Right lobe of liver (tissue), 6 donors: ENCODE data around the gene LSS. TPM values are rescaled to one million over a fixed set of nuclear protein-coding genes. Genes with fewer than 3 reads are reported as not detected.
"Not testable (repeated sequence)": the region's sequence is repeated elsewhere in the genome, so short reads cannot be mapped to it uniquely, and the experiment has no call there.

ENCODE experiments used
- ATAC-seq, 4 donors: fragments of 200-7000 bp; cut with Tn5 transposase; one replicate each; pipeline ENCODE4 v1.9.1; 2020; ENCODE audit warnings: mild to moderate bottlenecking in 4 of 4, moderate library complexity in 4 of 4
- DNase-seq, 3 donors: peaks; one replicate each; pipeline ENCODE4 v3.0.0-alpha.2; 2020
- H3K27ac ChIP-seq, 3 donors: fragments of 200-600 bp; one replicate each; pipeline ENCODE4 v1.8.0; 2022
- H3K27me3 ChIP-seq, 2 donors: fragments of 200-600 bp; one replicate each; pipeline ENCODE4 v1.8.0; 2022
- H3K36me3 ChIP-seq, 4 donors: fragments of 200-600 bp; sonication (generic) in 1 of 4; one replicate each; pipeline versions ENCODE4 v1.5.1 to v1.8.0; 2017 to 2022; ENCODE audit warnings: control low read depth in 1 of 4
- H3K4me1 ChIP-seq, 4 donors: fragments of 200-600 bp; sonication (generic) in 1 of 4; one replicate each; pipeline versions ENCODE4 v1.5.1 to v1.8.0; 2017 to 2022; ENCODE audit warnings: control low read depth in 1 of 4
- H3K4me3 ChIP-seq, 3 donors: fragments of 200-600 bp; one replicate each; pipeline ENCODE4 v1.8.0; 2022
- H3K9me3 ChIP-seq, 4 donors: fragments of 200-600 bp; sonication (generic) in 1 of 4; one replicate each; pipeline versions ENCODE4 v1.5.1 to v1.8.0; 2017 to 2022; ENCODE audit warnings: control low read depth in 1 of 4
- CTCF ChIP-seq, 4 donors: fragments of 200-600 bp in 3 of 4; fragments of 450-650 bp in 1 of 4; IDR thresholded peaks; one replicate each; pipeline versions ENCODE4 v1.5.1 to v1.8.0; 2016 to 2022; ENCODE audit warnings: antibody characterized with exemption in 4 of 4, mild to moderate bottlenecking in 2 of 4
- POLR2A ChIP-seq: fragments of 450-650 bp; IDR thresholded peaks from one replicate; pipeline ENCODE4 v1.6.1; 2017; ENCODE audit warnings: antibody characterized with exemption, mild to moderate bottlenecking
- WGBS: methylation state at CpG from one replicate; pipeline ENCODE4 v1.1.6; 2018; ENCODE audit warnings: low coverage, low lambda C conversion rate; ENCODE audit not compliant: insufficient coverage; ENCODE audit errors: missing lambda C conversion rate; 5-methylcytosine and 5-hydroxymethylcytosine counted together
- intact Hi-C, 2 donors: fragments of 100-400 bp; cut with DNase I; formaldehyde crosslinking; loops; one replicate each; pipeline versions ENCODE4 v1.11.2 to v1.14.1; 2022
- total RNA-seq, 6 experiments: library from RNA; depleted of rRNA in 2 of 6; stranded (reverse); fragments of >200 nt in 2 of 6; fragmentation: NEBNext Ultra II Directional in 3 of 6; extraction: Animal tissue kit (Norgen Biotek cat#: 25700) in 3 of 6; gene quantifications; one replicate each; pipeline versions ENCODE4 v1.1.0 to v1.2.4, GENCODE V29; 2016 to 2023
- donor health status: DM: no; HTN: yes; CAD: no.
- donor health status: DM: no; HTN: no; CAD: no.
- donor health status: DM: no; HTN: no; CAD: no.
- donor health status: DM: no; HTN: yes; CAD: no.
- donor health status: DM: no; HTN: yes; CAD: no.

LSS gene
- total RNA-seq, 6 experiments from 2014 or later: 37.0 to 103 (median 59.6) TPM

DNA sequence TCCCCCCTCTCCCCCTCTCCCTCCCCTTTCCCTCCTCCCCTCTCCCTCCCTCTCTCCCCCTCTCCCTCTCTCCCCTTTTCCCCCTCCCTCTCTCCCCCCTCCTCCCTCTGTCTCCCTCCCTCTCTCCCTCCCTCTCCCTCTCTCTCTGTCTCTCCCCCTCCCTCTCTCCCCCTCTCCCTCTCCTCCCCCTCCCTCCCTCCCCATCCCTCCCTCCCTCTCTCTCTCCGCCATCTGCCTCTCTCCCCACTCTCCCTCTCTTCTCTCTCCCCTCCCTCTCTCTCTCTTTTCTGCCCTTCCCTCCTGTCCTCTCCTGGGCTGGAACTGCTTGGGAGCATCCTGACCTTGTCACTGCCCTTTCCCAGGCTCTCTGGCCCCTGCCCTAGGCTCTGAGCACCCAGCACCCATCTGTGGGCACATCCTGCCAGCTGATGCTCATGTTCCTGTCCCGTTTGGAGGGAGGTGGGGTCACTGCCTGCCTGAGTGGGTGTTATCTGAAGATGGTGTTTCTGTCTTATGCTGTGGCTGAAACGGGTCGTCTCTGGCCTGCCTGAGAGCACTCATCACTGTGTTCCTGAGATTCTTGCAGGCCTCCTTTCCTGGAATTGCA lies 84.0 kb downstream of the LSS start:
- Histone ChIP-seq H3K27ac (no peak overlapping the region), H3K9me3 (no peaks in the 10 kb centered on the region), H3K36me3 (peaks cover 0 to 80% (median 40%) of the 10 kb centered on the region in 4 donors), H3K27me3 (no peaks in the 10 kb centered on the region), H3K4me1 (no peaks in the 10 kb centered on the region), H3K4me3 (no peak overlapping the region)
- DNase-seq (peak in 2 of 3 donors; percentile 44 to 53), ATAC-seq (peak in 1 of 4 donors; percentile 1)
- TF ChIP-seq CTCF (IDR thresholded peaks at IDR 0.05) (no peak), POLR2A (no peak)
- intact Hi-C loops: no loop called here
- WGBS: 44% methylated on average over 3 of the region's 4 CpGs

GRCh38 chr21:46142582-46143473 lies 85.7 kb downstream of the LSS start:
- no peak for TF ChIP-seq POLR2A
- H3K36me3 ChIP-seq: peaks cover 0 to 78% (median 33%) of the 10 kb centered on the region in 4 donors
- intact Hi-C loops: no loop called here
- H3K4me3 ChIP-seq: no peak overlapping the region
- no peaks in the 10 kb centered on the region for H3K27me3 ChIP-seq
- DNase-seq (peak; percentile 14 to 54 (median 42)), ATAC-seq (no peak)
- no peak overlapping the region for H3K27ac ChIP-seq
- H3K4me1 ChIP-seq: no peaks in the 10 kb centered on the region
- H3K9me3 ChIP-seq: no peaks in the 10 kb centered on the region
- WGBS: 79% methylated on average over 11 of the region's 21 CpGs

DNA sequence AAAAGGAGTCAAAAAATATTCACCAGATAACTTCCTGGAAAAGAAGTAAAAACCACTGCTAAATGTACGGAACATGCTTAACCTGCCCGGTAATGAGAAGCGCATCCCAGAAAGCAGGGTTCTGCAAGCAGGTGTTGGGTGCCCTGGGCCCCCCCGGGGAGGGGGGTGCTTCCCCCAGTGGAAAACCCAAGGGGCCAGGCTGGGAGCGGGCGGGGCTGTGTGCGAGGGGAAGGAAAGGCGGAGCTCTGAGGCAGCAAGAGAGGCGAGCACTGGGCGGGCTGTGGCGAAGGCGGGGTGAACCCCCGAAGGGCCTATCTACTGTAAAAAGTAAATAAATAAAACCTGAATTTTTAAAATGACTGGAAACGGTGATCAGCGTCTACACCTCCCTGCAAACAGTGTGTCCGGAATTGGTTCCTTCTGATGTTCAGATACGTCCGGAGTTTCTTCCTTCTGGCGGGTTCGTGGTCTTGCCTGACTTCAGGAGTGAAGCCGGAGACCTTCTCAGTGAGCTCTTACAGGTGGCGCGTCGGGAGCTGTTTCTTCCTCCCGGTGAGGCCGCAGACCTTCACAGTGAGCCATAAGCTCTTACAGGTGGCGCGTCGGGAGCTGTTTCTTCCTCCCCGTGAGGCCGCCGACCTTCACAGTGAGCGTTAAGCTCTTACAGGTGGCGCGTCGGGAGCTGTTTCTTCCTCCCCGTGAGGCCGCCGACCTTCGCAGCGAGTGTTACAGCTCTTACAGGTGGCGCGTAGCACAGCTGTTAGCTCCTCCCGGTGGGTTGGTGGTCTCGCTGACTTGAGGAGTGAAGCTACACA lies 86.6 kb downstream of the LSS start:
- no peak for ATAC-seq
- no peaks in the 10 kb centered on the region for H3K27me3 ChIP-seq
- H3K36me3 ChIP-seq: peaks cover 0 to 76% (median 32%) of the 10 kb centered on the region in 4 donors
- H3K4me3 ChIP-seq: no peak overlapping the region
- DNase-seq: peak; percentile 23 to 56 (median 48)
- no peak overlapping the region for H3K27ac ChIP-seq
- no peak for TF ChIP-seq POLR2A
- no peak for TF ChIP-seq CTCF (IDR thresholded peaks at IDR 0.05)
- 91% methylated on average over 11 of the region's 45 CpGs for WGBS
- H3K4me1 ChIP-seq: no peaks in the 10 kb centered on the region
- no peaks in the 10 kb centered on the region for H3K9me3 ChIP-seq
- intact Hi-C loops: no loop called here

DNA sequence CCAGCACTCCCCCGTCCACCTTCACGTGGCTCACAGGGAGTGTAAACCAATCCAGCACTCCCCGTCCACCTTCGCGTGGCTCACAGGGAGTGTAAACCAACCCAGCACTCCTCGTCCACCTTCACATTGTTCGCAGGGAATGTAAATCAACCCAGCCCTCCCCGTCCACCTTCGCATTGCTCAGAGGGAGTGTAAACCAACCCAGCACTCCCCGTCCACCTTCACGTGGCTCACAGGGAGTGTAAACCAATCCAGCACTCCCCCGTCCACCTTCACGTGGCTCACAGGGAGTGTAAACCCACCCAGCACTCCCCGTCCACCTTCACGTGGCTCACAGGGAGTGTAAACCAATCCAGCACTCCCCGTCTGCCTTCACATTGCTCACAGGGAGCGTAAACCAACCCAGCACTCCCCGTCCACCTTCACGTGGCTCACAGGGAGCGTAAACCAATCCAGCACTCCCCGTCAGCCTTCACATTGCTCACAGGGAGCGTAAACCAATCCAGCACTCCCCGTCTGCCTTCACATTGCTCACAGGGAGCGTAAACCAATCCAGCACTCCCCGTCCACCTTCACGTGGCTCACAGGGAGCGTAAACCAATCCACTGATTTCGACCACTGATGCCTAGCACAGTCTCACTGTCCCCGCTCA lies 88.1 kb downstream of the LSS start:
- ATAC-seq: not testable (repeated sequence)
- WGBS: 74% methylated on average over 22 of the region's 29 CpGs

GRCh38 chr21:46139686-46140085 lies 88.9 kb downstream of the LSS start:
- H3K4me1 ChIP-seq: no peaks in the 10 kb centered on the region
- H3K4me3 ChIP-seq: no peak overlapping the region
- no peak for ATAC-seq
- TF ChIP-seq CTCF (IDR thresholded peaks at IDR 0.05) (no peak), POLR2A (no peak)
- no peak for DNase-seq
- WGBS: 86% methylated on average over 4 of the region's 15 CpGs
- no peak overlapping the region for H3K27ac ChIP-seq
- H3K36me3 ChIP-seq: peaks cover 0 to 61% (median 23%) of the 10 kb centered on the region in 4 donors
- intact Hi-C loops: no loop called here
- H3K9me3 ChIP-seq: no peaks in the 10 kb centered on the region
- H3K27me3 ChIP-seq: no peaks in the 10 kb centered on the region

More for the DNA sequence above, 88.1 kb downstream of the LSS start:
- H3K27ac ChIP-seq, H3K4me1 ChIP-seq, H3K9me3 ChIP-seq, intact Hi-C loops, H3K4me3 ChIP-seq, H3K27me3 ChIP-seq: not testable (repeated sequence)
- H3K36me3 ChIP-seq: peaks cover 0 to 67% (median 26%) of the 10 kb centered on the region in 4 donors
- peak in 2 of 3 donors; percentile 7 to 42 for DNase-seq
